ENCODE results near the gene TRAF7.

DNA sequence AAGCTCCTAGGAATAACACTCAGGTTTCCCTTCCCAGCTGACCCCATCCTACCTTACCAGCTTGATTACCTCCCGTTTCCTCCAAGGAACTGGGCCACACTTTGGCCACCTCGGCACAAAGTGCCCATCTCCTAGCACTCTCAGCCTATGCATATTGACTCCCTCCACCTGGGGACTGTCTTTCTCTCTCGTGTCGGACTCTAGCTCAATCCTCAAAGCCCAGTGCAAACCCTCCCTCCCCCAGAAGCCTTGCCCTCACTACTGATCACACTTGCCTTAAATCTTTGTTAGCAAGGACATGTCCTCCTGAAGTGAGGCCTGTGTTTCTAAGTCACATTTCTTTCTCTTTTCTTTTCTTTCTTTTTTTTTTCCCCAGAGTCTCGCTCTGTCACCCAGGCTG lies 9.7 kb upstream of the TRAF7 start:
- TF ChIP-seq, protein P1, sequence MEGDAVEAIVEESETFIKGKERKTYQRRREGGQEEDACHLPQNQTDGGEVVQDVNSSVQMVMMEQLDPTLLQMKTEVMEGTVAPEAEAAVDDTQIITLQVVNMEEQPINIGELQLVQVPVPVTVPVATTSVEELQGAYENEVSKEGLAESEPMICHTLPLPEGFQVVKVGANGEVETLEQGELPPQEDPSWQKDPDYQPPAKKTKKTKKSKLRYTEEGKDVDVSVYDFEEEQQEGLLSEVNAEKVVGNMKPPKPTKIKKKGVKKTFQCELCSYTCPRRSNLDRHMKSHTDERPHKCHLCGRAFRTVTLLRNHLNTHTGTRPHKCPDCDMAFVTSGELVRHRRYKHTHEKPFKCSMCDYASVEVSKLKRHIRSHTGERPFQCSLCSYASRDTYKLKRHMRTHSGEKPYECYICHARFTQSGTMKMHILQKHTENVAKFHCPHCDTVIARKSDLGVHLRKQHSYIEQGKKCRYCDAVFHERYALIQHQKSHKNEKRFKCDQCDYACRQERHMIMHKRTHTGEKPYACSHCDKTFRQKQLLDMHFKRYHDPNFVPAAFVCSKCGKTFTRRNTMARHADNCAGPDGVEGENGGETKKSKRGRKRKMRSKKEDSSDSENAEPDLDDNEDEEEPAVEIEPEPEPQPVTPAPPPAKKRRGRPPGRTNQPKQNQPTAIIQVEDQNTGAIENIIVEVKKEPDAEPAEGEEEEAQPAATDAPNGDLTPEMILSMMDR (conservative IDR thresholded peaks at IDR 0.05; ENCODE audit: low read length), result no peak
- TF ChIP-seq EZH2phosphoT487 (IDR thresholded peaks at IDR 0.05; ENCODE audit: borderline replicate concordance, low read depth, low read length), result no peak
